HFFc6 (cell line): ENCODE measurements around the gene ADGRL1. TPM values are rescaled to one million over a fixed set of nuclear protein-coding genes. Genes with fewer than 3 reads are reported as not detected.

Experiments
- DNase-seq: peaks from one replicate; pipeline ENCODE4 v3.0.0-alpha.2; 2018
- H3K27ac Mint-ChIP-seq: 2 replicates; pipeline ENCODE4 v1.8.0; 2020; ENCODE audit warnings: mild to moderate bottlenecking, mixed read lengths
- H3K27me3 Mint-ChIP-seq: 2 replicates; pipeline ENCODE4 v1.8.0; 2021; ENCODE audit warnings: mild to moderate bottlenecking, moderate library complexity, mixed read lengths; ENCODE audit not compliant: insufficient read depth
- H3K36me3 Mint-ChIP-seq: 2 replicates; pipeline ENCODE4 v1.8.0; 2021; ENCODE audit warnings: low read depth, mixed read lengths
- H3K4me1 Mint-ChIP-seq: 2 replicates; pipeline ENCODE4 v1.8.0; 2020; ENCODE audit warnings: low read depth, mixed read lengths
- H3K4me3 Mint-ChIP-seq: 2 replicates; pipeline ENCODE4 v1.8.0; 2020; ENCODE audit warnings: mild to moderate bottlenecking, moderate library complexity, mixed read lengths
- H3K9me3 Mint-ChIP-seq: 2 replicates; pipeline ENCODE4 v1.8.0; 2020; ENCODE audit warnings: mild to moderate bottlenecking, mixed read lengths
- CTCF ChIP-seq: fragments of 200-600 bp; sonication (generic); IDR thresholded peaks from 2 replicates; pipeline ENCODE4 v1.5.0; 2021; ENCODE audit warnings: antibody characterized with exemption, mild to moderate bottlenecking
- total RNA-seq, 6 experiments: library from RNA; stranded (reverse); fragmentation: NEBNext Ultra II Directional; extraction: Animal tissue kit (Norgen Biotek cat#: 25700); gene quantifications; 2 replicates in 1 of 6; 3 replicates in 5 of 6; pipeline ENCODE4 v1.2.3, GENCODE V29; 2021

ADGRL1 gene
- total RNA-seq, 6 experiments from 2014 or later = 1.6 to 2.9 (median 2.2) TPM

- Mint-ChIP-seq H3K9me3 (no peaks in the 10 kb centered on the region), H3K4me3 (no peak overlapping the region), H3K36me3 (no peaks in the 10 kb centered on the region), H3K27ac (no peak overlapping the region), H3K4me1 (peaks cover 31% of the 10 kb centered on the region), H3K27me3 (peaks cover 1% of the 10 kb centered on the region; the same call in 1 of the 2 replicates)
- DNase-seq = no peak
- TF ChIP-seq CTCF = no peak
Measured at GRCh38 chr19:14141041-14141440, 64.9 kb downstream of the ADGRL1 start.

DNA sequence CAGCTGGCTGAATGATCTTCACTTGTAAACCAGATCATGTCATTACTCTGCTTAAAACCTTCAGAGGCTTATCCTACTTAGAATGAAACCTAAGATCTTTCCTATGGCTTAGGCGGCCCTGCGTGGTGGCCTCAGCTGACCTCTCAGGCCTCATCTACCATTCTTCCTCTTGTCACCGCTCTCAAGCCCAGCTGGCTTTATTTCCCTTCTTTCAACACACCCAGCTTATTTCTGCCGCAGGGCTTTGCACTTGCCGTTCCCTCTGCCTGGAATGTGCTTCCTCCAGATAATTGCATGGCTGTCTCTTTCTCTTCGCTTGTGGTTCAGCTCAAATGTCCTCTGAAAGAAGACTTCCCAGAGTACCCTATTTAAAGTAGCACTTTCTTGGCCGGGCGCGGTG, 66.0 kb downstream of the ADGRL1 start:
- peaks cover 1% of the 10 kb centered on the region; the same call in 1 of the 2 replicates for H3K27me3 Mint-ChIP-seq
- H3K9me3 Mint-ChIP-seq = no peaks in the 10 kb centered on the region
- peak overlapping the region; percentile 27 for H3K4me3 Mint-ChIP-seq
- DNase-seq = peak; percentile 75
- H3K36me3 Mint-ChIP-seq = no peaks in the 10 kb centered on the region
- no peak for TF ChIP-seq CTCF
- H3K27ac Mint-ChIP-seq = peak overlapping the region; percentile 76
- H3K4me1 Mint-ChIP-seq = peaks cover 30% of the 10 kb centered on the region

DNA sequence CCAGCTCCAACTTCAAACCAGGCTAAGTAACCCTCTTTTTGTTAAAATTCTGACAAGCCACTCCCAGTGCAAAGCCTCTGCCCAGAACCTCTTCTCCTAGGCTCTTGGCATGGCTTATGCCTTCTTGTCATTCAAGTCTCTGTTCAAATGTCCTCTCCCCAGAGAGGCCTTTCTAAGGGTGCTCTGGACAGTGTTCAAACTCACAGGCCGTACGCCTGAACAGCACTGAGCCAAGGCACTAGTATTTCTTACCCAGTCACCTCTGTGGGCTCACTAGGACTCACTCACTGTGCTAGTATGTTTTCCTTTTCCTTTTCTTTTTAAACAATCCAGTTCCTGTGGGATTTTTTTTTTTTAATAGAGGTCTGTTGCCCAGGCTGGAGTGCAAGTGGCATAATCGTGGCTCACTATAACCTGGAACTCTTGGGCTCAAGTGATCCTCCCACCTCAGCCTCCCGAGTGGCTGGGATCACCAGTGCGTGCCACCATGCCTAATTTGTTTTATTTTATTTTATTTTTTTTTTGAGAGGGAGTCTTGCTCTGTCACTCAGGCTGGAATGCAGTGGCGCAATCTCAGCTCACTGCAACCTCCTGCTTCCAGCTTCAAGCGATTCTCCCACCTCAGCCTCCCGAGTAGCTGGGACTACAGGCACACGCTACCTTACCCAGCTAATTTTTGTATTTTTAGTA, 67.2 kb downstream of the ADGRL1 start:
- peak overlapping the region; percentile 91 for H3K4me3 Mint-ChIP-seq
- no peak for TF ChIP-seq CTCF
- peak; percentile 40 for DNase-seq
- no peaks in the 10 kb centered on the region for H3K36me3 Mint-ChIP-seq
- H3K27me3 Mint-ChIP-seq = peaks cover 4% of the 10 kb centered on the region
- no peaks in the 10 kb centered on the region for H3K9me3 Mint-ChIP-seq
- H3K4me1 Mint-ChIP-seq = peaks cover 40% of the 10 kb centered on the region
- peak overlapping the region; percentile 87 for H3K27ac Mint-ChIP-seq

DNA sequence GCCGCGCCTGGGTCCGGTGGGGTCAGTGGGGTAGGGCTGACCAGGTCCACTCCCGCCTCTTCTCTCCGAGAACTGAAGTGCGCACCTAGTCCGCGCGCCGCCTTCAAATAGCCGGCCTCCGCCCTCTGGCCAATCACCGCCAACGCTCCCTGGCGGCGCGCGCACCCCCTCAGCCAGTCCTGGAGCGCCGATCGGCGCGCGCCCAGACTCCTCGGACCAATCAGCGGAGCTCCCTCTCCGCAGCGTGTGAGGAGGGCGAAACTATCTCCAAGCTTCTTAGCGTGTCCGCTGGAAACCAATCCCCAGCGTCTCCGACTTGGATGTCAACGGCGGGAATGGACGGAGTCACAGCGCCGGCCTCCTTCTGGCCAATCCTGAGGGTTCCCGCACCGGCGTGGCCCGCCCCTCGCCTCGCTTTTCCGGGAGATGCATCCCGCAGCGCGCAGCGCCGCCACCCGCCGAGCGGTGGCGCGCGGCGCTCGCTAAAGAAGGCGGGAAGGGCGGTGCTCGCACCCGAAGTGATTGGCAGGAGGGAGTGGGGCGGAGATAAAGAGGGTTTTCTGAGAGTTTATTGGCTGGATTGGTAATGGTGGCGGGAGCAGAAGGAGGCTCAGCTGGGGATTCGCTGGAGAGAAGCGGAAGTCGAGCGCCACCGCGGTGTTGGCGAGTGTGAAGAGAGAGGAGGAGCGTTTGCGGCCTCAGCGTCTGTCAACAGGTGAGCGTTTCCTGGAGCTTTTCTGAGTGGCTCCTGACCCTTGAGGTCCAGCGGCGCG, 69.3 kb downstream of the ADGRL1 start, which contains the start of gene ASF1B:
TSS of gene ASF1B (minus strand) at position 81 of the 773 bp plus-strand sequence. CDS start 133 bp downstream, outside the sequence.
- no peaks in the 10 kb centered on the region for H3K9me3 Mint-ChIP-seq

GRCh38 chr19:14135985-14136508, 69.9 kb downstream of the ADGRL1 start:
- H3K27ac Mint-ChIP-seq = peak overlapping the region; percentile 29
- no peaks in the 10 kb centered on the region for H3K36me3 Mint-ChIP-seq
- H3K9me3 Mint-ChIP-seq = no peaks in the 10 kb centered on the region
- no peak for DNase-seq
- H3K27me3 Mint-ChIP-seq = peaks cover 3% of the 10 kb centered on the region
- TF ChIP-seq CTCF = no peak
- peaks cover 40% of the 10 kb centered on the region for H3K4me1 Mint-ChIP-seq
- H3K4me3 Mint-ChIP-seq = peak overlapping the region; percentile 88

More for the DNA sequence above, 69.3 kb downstream of the ADGRL1 start, which contains the start of gene ASF1B:
- peaks cover 40% of the 10 kb centered on the region for H3K4me1 Mint-ChIP-seq
- peak within 1 kb of the TSS; percentile 95 for H3K27ac Mint-ChIP-seq
- peaks cover 4% of the 10 kb centered on the region for H3K27me3 Mint-ChIP-seq
- no peaks in the 10 kb centered on the region for H3K36me3 Mint-ChIP-seq
- peak within 1 kb of the TSS; percentile 91 for H3K4me3 Mint-ChIP-seq
- TF ChIP-seq CTCF = peak; percentile 79
- DNase-seq = peak; percentile 100
